Fibroblast of skin of right quadriceps (primary cell): ENCODE data around the gene NTMT1.

Experiments
- DNase-seq: peaks from one replicate; pipeline ENCODE4 v3.0.0-alpha.2; 2013

NTMT1 gene

GRCh38 chr9:129637673-129638439, 11.9 kb downstream of the NTMT1 start:
- no peak for DNase-seq

DNA sequence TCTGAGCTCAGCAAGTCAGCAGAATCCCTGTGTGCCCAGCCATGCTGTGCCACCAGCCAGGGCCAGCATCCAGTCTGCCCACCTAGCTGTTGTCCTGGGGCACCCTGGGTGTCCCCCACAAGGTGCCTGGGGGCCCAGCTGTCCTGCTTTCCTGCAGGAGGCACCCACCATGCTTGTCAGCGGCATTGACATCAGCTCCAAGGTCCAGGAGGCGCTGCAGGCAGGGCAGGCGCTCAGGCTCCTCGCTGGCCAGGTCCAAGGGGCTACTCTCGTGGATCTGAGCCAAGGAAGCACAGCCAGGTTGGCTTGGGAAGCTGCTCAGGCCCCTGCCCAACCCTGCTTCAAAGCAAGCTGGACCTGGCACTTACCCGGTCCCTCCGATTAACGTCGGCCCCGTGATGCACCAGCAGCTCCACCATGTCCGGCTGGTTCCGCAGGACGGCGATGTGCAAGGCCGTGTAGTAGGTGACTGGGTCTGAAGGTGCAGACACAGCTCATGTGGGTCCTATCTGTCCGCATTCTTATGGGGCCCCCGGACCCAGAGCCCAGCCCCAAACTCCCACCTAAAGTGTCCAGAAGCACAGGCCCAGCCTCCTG, 13.2 kb downstream of the NTMT1 start:
- DNase-seq: no peak

DNA sequence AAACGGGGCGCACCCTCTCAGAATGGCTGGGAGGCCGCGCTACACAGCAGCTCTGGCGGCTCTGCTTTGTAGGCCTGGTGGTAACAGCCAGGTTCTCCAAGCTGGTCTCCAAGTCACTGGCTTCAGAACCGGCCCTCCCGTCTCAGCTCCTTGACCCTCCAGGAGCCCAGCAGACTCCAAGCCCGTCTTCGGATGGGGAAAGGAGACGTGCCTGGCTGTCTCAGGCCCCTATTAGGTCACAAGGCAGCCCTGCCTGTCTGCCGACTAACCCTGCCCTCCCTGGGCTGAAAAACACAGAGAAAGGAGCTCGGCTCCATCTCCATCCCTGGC, 13.8 kb downstream of the NTMT1 start:
- DNase-seq: no peak

DNA sequence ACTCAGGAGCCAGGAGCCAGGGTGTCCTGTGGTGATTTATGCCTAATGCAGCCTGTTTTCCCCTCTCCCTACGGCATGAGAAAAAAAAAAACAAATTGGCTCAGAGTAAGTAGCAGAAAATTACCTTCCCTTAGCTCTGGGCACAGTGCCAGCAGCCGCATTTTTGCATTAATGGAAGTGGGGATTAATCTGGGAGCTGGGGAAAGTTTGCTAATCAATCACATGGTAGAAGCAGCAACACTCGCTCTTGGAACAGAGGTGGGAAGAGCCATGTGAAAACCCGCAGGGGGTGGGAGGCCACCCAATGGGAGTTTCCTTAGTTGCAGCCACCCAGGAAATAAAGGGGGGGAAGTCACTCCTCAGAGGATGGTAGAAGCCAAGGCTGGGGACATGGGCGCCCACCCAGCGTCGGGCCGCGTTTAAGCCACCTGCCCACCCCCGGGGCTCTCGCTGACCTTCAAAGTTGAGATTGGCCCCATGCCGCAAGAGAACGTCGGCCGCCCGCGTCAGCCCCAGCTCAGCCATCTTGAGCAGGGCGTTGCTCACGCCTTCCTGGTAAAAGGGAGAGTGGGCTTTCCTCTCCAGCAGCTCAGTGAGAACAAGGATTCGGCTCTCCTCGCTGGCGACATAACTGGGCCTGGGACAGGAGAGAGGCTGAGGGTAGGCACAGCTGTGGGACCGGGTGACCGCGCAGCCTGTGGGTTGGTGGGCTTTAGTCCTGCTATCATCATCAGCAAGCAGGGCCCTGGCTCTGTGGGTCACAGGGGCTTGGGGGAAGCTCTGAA, 14.3 kb downstream of the NTMT1 start:
- DNase-seq: peak; percentile 72

DNA sequence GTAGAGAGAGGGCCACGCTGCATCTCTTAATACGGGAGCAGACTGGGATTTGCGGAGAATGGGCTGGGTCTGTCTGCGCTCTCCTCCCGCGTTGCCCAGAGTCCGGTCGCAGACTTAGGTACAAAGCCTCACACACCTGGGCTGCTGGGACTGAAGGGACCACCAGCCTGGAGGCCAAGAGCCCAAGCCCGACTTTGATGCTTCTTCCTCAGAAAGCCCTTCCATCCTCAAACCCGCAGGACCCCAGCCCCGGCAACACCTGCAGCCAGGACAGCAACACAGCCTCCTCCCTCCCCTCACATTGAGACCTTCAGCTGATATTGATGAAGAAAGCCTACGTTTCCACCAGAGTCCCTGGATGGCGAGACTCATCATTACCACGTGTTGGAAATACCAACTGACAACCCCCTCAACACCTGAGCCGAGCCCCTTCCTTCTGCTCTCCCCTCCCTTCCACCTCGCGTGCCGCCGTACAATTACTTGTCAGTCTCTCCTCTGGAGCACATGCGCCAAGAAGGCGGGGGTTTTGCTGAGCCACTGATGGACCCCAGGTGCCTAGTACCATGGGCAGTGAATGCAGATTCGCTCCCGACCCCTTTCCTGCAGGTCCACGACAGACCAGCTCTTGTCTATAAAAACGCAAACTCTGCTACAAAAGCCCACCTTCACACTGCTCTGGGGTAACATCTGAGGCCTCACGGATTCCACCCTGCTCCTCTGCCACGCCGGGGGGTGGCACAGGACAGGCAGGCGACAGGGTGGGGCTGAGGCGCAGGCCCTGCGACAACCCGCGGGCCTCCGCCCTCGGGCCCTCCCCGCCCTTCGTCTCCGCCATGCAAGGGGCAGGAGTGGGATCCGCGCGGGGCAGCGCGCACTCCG, 15.1 kb downstream of the NTMT1 start:
- no peak for DNase-seq

DNA sequence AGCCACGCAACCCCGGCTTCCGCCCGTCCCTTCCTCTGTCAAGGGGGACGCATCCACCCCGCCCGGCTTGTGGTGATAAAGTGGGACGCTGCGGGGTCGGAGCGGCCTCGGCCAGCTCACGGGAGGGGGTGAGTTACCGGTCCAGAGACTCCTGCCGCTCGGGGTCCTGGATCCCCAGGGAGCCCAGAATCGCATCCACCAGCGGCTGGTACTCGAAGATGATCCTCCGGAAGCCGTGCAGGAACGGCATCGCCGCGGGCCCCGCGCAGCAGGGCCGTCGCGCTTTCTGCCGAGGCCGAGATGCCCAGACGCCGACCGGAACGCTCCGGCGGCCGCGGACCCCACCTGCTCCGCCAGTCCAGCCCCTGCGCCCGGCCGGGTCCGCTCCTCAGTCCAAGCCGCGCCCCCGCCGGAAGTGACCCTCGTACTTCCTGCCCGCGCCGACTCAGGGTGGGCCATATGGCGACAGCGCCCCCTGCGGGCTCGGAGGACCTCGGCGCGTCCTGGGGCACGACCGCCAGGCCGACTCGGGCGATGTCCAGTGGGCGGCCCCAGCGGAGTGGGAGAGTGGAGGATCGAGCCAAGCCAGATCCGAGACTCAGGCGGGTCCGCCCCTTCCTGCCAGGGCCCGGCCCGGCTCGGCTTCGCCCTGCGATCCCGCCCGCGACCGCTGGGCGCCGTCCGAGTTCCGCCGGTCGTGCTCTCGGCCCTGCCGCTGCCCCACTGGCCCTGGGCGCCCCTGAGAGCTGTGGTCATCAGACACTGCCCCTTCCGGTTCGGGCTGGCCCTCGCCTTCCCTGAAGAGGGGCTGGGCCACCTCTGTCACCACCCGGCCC, 16.0 kb downstream of the NTMT1 start, which contains the start of gene ASB6:
TSS of gene ASB6 (minus strand) at position 402 of the 836 bp plus-strand sequence. CDS start at position 250, 152 bp downstream.
- peak; percentile 96 for DNase-seq

DNA sequence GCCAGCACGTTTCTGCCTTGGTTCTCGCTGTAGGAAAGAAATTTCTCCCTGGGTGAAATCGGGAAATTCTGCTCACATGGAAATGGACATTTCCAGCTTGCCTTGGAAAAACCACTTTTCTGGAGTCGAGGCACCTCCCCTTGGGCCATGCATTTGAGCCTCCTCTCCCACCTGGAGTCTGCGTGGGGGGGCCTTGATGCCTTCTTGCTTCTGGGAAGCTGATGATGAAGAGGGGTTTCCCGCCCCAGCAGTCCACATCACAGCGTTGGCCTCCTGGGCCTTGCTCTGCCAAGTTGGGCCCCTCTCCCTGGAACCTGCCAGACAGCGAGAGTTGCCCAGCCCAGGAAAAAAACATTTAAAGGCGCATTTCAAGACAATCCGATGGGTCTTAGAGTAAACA, 17.7 kb downstream of the NTMT1 start:
- no peak for DNase-seq

- no peak for DNase-seq
Observed at GRCh38 chr9:129644365-129644764, 18.4 kb downstream of the NTMT1 start.

DNA sequence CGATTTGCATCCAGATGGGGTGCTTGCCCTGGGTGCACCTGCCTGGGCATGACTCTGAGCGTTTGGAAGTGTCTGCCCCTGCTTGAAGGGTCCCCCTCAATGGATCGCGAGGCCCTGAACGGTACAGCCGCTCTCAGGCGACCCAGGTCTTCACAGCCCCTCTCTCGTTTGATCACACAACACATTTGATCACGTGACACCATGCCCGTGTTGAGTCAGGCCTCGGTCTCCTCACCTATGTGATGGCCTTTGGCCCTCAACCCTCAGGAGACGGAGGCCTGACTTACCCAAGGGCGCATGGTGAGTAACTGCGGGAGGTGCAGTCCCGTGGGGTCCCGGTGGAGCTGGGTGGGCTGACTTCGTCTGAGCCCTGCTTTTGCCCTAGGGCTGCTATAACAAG, 18.9 kb downstream of the NTMT1 start:
- no peak for DNase-seq

DNA sequence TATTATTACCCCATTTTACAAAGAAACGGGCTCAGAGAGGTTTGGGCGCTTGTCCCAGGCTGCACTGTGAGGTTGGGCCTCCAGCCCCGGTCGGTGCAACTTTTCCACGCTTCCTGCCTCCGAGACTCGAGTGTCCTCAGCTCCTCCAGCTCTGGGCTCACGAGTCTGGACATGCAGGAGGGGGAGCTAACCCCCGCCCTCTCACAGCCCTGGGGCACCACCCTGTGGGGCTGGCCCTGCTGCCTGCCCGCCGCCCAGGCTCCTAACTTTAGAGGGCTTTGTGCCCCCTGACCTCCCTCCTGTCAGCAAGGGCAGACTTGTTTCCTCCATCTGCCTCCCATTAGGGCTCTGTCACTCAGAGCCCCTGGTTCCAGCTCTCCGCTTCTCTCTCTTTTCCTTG, 20.3 kb downstream of the NTMT1 start:
- DNase-seq: no peak

GRCh38 chr9:129646654-129647053, 20.7 kb downstream of the NTMT1 start:
- no peak for DNase-seq

GRCh38 chr9:129647635-129648034, 21.7 kb downstream of the NTMT1 start:
- DNase-seq: no peak

DNA sequence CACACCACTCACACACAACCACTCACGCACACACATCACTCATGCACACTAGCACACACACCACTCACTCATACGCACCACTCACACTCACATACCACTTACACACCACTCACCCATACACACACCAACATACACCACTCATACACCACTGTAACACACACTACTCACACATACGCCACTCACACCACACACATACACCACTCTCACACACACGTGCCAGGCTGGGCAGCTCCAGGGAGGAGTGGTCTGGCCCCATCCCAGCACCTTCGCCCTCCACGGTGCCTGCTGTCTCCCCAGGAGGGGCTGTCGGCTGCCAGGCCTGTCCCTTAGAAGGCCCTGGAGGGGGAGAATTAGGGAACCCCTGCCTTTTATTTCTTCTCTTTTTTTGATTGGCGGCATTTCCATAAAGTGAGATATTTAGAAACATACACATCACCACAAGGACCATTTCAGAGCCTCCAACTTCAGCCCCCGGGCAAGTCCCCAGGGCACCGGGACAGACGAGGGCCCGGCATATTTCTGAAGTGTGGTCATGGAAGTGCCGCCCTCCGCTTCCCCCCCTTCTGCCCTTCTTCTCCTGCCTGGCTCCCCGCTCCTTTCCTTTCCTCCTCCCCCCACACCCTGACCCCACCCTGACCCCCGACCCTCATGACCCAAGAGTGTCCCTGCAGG, 22.3 kb downstream of the NTMT1 start:
- peak; percentile 40 for DNase-seq

DNA sequence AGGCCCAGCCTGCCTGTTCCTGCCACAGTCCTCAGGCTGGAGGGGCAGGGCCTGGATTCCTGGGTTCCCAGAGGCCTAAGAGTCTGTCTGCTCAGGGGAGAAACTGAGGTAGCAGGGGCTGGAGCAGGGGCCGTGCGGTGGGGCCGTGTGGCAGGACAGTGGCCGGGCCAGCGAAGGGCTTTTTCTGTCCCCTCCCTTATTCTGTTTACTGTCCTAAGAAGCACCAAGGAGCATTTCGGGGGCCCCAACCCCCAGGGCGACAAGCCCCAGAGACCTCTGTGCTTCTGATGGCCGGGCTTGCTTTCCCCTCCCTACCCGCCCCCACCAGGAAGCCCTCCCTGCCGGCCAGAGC, 22.8 kb downstream of the NTMT1 start:
- no peak for DNase-seq

DNA sequence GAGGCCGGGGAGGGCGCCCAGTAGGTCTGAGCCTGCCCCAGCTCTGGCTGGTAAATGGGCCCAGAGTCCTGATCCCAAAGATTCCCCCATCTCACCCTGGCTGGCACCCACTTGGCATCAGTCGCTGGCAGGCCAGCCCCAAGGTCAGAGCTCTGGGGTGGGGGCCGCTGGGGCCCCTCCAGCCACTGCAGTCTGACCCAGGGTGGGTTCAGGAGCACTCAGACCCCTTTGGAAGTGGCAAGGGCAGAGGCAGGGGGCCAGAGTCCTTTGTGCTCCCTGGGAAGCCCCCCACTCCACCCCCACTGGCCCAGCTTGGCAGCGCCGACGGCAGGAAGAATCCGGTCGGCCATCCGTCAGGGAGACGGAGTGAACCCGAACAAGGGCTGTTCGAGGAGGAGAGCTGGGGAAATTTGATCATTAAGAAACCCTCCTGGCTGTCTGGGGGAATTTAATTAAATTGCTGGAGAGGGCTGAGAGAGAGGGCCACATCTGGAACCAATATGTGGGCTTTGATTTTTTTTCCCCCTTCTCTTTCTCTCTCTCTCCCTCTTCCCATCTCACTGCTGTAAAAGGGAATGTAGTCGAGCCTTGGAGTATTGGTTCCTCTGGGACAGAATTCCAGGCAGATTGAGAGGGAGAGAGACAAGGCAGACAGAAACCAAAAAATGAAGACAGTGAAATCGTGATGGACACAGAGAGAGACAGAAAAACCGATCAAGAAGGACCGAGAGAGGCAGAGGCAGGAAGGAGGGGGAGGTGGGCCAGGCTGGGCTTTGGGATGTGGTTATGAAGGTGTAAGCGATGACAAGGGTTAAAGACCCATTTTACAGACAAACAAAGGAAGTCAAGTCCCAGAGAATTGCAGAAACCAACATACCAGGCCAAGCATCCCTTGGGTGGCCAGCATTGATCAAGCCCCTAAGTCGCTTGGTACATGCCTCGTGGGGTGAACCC, 24.0 kb downstream of the NTMT1 start:
- peak; percentile 89 for DNase-seq

GRCh38 chr9:129650680-129651235, 24.8 kb downstream of the NTMT1 start:
- no peak for DNase-seq

DNA sequence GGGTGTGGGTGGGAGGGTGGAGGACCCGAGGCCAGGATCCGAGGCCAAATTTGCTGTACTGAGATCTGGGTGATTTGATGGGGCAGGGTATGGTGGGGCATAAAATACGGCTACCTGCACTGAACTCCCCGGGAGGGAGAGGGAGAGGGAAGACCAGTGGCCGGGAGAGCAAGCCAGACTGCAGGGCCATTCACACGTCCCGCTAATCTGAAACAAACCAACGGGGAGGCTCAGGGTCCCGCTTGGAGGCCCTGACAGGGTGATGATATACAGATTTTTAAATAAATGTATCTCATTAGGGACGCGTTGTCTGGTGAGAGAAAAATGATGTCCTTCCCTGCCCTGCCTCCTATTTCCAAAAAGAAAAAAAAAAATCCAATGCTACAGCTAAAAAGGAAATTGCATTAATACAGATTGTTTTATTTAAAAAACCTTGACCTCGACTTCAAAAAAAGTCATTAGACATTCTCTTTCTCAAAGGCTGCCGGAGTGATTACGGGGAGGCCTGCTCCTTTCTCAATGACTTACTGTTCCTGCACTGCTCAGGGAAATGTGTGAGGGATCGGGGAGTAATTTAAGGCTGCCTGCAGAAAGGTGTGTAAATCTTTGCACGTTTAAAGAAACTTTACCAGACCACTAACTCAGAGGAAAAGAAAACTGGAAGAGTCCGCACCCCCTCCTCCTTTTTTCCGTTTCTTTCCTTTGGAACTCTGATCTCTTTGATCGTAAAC, 28.0 kb downstream of the NTMT1 start:
- peak; percentile 43 for DNase-seq

DNA sequence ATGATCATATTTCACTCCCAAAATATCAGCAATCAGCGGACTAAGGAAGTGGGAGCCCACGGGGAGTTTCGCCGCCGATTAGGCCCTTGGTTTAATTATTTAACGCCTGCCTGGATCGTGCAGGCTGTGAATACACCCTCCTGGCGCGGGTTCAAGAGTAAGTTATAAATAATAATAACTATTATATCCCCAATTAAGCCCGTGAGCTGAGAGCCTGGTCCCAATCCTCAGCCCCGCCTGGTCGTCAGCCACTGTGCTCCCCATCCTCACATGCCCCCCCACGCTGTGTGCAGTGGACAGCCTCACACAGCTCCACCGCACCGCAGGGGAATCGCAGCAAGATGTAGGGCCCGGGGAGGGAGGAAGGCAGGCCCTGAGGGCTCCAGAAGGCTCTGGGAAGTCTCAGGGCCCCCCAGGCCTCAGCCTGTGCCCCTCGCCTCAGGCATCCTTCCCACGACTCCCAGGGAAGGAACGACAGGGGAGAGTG, 28.6 kb downstream of the NTMT1 start:
- no peak for DNase-seq

- no peak for DNase-seq
Observed at GRCh38 chr9:129655154-129655553, 29.2 kb downstream of the NTMT1 start.
